ENCODE results near the gene TNIP1.

GRCh38 chr5:151024440-151025249, 56.2 kb downstream of the TNIP1 start:
- TF ChIP-seq CTCF (IDR thresholded peaks at IDR 0.05) (no peak), POLR2A (IDR thresholded peaks at IDR 0.05) (no peak)

Measured in testis (tissue), 2 donors.